SKM-1 treated with dmso at 0.1 percent for 144 hours (cell line): ENCODE results near the gene PRR14L.
A peak's percentile ranks its signal among the peaks of the same experiment; 100 is the strongest.
"Not testable (repeated sequence)": the region's sequence is repeated elsewhere in the genome, so short reads cannot be mapped to it uniquely, and the experiment has no call there.

Source experiments
- DNase-seq: peaks from one replicate; lab custom pipeline; 2025; ENCODE audit not compliant: unreplicated experiment; lab: John Stamatoyannopoulos, UW

The PRR14L gene

DNA sequence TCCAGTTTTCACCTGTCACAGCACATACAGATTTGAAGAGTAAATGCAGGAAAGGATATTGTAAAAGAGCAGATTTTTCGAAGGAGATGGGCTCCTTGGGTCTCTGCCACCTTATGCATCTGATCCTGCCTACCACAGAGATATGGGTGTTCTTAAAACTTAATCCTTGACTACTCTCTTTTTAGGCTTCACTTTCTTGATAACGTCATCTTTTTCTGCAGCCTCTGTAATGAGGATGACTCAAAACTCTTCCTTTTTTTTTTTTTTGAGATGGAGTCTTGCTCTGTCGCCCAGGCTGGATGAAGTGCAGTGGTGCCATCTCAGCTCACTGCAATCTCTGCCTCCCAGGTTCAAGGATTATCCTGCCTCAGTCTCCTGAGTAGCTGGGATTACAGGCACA, 7.8 kb downstream of the PRR14L start:
- no peak for DNase-seq

DNA sequence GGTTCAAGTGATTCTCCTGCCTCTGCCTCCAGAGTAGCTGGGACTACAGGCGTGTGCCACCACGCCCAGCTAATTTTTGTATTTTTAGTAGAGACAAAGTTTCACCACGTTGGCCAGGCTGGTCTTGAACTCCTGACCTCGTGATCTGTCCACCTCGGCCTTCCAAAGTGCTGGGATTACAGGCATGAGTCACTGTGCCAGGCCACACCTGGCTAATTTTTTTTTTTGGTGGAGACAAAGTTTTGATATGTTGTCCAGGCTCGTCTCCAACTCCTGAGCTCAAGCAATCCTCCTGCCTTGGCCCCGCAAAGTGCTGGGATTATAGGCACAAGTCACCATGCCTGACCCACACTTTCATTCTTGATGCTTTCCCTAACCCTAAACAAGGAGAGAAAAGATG, 9.6 kb downstream of the PRR14L start:
- not testable (repeated sequence) for DNase-seq

DNA sequence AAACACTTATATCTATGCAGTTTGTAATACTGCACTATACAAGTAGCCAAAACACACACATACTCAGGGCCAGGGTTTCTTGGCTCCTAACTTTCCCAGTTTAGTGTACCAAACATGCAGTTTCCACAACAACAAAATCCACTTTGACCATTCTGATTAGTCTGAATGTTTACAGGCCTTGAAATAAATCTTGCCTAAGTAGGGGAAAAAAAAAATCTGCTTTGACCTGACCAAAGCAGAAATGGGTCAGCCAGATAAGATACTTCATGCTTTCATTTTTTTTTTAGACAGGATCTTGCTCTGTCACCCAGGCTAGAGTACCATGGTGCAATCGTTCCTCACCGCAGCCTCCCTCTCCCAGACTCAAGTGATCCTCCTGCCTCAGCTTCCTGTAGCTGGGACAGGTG, 10.1 kb downstream of the PRR14L start:
- DNase-seq = no peak

DNA sequence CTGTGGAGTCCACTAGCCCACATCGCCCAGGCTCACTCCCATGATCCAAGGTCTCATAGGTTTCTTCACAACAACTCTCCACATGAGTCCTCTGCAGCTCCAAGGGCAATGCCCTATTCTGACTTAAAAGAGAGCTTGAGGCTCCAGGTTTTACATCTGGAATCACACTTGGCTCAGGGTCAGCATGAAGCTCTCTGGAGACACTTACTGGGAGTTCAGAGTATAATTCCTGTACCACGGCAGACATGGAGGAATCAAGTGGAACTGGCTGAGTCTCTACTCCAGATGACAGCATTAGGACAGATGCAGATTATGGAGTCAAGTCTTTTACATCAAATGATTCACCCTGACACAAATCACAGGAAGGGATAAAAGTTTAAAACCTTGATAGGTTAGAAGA, 11.4 kb downstream of the PRR14L start:
- no peak for DNase-seq

DNA sequence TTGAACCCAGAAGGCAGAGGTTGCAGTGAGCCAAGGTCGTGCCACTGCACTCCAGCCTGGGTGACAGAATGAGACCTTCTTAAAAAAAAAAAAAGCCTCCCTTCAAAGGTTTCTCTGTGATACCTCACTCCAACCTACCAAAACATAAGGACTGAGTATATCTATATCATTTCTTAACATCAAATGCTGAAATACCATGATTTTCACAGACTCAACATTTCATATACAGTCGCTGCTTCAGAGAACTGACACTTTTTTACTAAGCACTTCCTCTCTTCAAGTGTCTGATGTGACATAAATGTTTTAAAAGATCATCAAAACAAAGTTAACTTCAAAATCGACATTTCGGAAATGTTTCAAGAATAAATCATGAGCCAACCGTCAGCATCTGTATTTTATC, 12.0 kb downstream of the PRR14L start:
- no peak for DNase-seq

DNA sequence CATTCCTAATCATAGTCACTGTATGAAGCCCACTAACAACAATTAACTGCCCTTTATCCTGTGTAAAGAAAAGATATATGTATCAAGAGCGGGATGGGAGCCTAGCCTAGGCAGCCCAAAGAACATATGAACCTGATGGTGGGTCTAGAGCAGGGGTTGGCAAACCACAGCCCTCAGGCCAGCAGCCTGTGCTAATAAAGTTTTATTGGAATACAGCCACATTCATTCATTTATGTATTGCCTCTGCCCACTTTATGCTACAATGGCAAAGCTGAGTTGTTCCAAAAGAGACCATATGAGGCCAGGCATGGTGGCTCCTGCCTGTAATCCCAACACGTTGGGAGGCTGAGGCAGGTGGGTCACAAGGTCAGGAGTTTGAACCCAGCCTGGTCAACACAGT, 13.5 kb downstream of the PRR14L start:
- DNase-seq = no peak

DNA sequence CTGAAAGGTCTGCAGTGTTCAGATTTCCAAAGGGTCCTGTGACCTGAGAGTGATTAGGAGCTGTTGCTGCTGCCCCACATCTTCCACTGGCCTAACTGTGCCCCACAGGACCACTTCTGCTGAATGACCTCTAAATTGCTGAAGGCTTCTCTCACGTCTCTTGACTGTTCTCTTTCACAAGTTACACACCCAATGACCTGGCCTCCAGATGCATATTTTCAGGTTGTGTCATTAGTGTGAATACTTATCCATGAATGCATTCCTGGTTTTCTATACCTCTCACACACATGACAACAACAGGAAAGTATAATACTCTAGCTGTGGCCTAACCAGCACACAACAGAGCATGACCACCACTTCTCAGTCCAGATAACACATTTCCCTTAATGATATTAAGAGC, 15.4 kb downstream of the PRR14L start:
- DNase-seq = no peak

DNA sequence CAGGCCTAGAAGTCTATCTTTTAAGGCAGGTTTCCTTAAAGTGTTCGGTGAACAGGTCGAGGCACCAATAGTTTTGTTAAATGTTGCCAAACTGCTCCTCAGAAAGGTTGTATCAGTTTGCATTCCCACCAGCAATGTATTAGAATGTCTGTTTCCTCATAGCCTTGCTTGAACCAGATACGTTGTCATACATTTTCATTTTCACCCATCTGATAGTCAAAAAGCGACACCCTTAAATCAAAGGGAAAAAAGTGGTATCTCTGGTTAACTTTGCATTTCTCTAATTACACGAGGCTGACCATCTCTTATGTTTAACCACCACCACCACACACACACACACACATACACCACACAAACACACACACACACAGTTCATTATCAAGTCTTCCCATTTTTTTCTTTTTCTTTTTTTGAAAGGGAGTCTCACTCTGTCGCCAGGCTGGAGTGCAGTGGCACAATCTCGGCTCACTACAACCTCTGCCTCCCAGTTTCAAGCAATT, 16.3 kb downstream of the PRR14L start:
- DNase-seq = no peak

DNA sequence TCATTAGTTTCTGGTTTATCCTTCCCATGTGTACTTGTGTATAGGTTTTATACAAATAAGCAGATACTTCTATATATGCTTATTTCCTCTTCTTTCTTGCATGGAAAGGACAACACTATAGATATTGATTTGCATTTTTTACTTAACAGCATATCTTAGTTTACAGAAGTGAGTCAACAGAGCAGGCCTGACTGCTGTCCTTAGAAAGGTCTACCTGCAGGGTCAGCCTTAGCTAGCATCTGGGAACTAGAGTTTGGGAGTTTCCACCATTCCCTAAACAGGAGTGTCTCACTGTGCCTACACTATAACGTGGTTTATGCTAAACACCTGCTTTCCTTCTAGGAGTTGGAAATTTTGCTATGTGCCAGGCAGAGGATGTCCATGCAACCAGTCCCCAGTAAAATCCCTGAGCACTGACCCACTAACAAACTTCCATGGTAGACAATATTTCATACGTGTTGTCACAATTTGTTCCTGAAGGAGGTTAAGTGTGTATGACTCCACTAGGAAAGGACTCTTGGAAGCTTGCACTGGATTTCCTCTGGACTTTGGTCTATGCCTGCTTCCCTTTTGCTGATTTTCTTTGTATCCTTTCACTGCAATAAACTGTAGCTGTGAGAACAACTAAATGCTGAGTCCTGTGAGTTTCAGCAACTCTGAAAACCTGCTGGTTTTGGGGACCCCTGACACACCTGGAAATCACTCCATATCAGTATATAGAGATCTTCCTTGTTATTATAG, 17.7 kb downstream of the PRR14L start:
- DNase-seq = no peak

DNA sequence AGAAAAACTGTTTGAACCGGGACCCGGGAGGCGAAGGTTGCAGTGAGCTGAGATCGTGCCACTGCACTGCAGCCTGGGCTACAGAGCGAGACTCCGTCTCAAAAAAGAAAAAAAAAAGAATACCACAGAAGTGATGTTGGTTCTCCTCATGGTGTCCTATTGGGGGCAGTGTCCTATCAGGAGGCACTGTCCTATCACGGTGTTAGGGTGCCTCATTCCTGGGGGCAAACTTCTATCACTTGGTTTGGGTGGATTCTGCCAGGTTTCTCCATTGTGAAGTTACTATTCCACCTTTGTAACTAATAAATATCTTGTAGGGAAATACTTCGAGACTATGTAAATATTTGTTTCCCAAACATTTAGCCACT, 19.6 kb downstream of the PRR14L start:
- no peak for DNase-seq

DNA sequence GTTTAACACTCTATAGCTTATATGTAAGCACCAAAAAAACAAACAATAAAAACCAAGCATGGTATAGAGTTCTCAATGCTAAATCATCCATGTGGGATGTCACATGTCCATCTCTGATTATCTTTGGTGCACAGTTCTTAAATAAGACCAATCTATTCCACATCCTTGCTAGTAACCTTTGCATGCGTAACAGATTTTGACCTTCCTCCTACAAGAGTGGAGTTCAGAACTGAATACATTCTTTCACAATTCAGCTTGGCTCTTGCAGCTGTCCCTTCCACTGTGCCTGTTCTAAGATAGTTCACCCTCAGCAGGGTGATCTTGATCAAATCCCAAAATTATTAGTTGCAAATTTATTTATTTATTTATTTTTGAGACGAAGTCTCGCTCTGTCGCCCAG, 21.1 kb downstream of the PRR14L start:
- no peak for DNase-seq

DNA sequence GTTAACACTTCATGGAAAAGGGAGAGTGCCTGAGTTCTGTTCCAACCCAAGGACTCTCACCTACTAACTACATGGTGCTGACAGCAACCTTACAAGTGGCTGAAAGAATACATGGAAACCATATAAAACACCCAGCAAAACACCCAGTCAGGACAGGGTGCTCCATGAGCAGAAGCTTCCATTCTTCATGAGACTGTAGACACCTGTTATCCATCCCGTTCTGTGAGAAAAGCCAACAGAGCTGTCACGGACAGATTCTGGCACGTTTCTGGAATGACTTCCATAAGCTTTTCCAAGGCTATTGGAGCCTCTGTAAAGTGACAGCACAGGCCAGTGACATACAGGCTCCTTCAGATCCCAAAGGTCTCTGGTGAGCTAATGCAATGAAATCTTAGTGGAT, 23.2 kb downstream of the PRR14L start:
- no peak for DNase-seq

DNA sequence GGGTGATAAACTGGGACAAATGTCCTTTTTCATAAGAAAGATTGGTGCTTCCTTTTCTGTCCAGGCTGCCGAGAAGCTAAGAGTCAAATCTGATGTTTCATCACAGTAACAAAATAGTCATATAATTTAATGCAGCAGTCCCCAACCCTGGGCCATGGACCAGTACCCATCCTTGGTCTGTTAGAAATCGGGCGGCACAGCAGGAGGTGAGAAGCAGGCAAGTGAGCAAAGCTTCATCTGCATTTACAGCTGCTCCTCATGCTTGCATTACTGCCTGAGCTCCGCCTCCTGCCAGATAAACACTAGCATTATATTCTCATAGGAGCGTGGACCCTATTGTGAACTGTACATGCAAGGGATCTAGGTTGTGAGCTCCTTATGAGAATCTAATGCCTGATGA, 26.2 kb downstream of the PRR14L start:
- DNase-seq = no peak

DNA sequence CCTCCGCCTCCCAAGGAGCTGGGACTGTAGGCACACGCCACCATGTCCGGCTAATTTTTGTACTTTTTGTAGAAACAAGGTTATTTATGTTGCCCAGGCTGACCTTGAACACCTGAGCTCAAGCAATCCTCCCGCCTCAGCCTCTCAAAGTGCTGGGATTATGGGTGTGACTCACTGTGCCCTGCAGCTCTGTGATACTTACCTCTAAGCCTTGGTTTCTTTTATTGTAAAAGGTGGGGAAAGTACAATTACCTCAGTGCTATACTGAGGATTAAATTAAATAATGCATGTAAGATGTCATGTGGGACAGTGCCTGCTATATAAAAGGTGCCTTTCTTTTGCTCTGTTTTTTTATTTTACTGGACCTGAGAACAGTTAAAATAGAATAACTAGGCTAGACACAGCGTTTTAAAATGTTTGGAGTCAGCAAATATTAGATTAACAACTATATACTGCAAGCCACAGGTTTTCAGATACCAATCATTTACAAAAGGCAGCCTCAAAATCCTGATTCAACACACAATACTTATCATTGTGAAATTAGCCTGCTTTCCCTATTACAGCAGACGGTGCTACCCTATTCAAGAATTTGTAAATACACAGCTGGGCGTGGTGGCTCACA, 30.0 kb downstream of the PRR14L start:
- DNase-seq = no peak

DNA sequence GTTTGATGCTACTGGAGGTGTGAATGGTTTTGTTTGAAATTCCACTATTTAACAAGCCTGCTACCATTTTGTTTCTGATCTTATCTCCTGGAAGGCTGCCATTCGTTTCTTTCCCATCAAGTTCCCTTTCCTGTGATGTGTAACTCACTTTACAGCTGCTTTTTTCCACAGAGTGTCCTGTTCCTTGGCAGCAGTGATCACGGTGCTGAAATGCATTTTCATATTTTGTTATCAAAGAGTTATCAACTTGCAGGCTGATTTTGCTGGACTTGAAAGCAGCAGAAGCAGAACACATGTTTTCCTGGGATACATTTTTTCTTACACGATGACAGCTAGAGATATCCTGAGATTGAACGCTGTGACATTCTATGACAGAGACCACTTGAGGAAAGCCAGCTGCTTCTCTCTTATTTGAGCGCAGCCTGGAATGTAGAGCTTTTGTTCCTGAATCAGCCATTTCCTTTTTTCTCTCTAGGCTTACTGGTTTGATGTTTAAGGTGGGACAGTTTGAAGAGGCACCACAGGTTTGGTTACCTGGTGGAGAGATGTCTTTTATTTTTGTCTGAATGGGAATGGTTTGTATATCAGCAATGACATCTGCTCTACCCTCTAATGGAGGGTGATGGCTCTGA, 34.7 kb downstream of the PRR14L start:
- DNase-seq = no peak

DNA sequence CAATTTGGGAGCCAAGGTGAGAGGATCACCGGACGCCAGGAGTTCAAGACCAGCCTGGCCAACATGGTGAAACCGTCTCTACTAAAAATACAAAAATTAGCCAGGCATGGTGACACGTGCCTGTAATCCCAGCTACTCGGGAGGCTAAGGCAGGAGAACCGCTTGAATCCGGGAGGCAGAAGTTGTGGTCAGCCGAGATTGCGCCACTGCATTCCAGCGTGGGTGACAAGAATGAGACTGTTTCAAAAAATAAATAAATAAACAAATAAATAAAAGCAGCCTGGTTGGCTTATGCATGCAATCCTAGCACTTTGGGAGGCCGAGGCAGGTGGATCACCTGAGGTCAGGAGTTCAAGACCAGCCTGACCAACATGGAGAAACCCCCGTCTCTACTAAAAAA, 38.7 kb downstream of the PRR14L start:
- not testable (repeated sequence) for DNase-seq

DNA sequence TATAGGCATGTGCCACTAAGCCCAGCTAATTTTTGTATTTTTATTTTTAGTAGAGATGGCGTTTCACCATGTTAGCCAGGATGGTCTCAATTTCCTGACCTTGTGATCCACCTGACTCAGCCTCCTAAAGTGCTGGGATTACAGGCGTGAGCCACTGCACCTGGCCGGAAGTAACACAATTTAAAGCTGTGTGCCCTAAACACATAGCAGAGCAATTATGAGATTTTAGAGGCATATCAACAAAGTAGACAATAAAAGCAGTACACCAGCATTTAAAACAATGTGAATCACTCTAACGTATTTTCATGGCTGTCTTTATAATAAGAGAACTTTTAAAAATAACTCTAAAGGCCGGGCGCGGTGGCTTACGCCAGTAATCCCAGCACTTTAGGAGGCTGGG, 42.4 kb downstream of the PRR14L start:
- DNase-seq = no peak

DNA sequence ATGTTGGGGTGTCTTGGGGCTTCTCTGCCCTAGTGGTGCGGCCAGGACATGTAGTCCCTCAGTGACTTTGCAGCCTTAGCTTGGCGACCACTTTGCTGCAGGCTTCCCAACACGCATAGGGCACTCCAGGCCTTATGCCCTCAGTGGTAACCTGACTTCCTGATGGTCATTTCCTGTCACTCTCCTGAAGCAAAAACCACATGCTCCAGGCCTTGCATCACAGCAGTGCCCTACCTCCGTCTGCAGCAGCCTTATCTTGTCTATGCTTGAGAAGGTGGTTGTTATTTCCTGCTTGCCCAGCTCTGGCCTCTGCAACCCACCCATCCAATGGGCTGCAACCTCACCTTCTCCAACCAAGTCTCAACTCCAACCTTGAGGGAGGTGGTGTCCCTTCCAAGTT, 54.5 kb downstream of the PRR14L start:
- DNase-seq = peak; percentile 47

DNA sequence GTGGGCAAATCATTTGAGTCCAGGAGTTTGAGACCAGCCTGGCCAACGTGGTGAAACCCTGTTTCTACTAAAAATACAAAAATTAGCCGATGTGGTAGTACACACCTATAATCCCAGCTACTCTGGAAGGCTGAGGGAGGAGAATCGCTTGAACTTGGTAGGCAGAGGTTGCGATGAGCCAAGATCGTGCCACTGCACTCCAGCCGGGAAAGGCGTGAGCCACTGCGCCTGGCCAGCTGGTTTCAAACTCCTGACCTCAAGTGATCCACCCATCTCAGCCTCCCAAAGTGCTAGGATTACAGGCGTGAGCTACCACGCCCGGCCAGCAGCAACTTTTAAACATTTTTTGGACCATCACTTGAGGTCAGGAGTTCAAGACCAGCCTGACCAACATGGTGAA, 55.9 kb downstream of the PRR14L start:
- not testable (repeated sequence) for DNase-seq

DNA sequence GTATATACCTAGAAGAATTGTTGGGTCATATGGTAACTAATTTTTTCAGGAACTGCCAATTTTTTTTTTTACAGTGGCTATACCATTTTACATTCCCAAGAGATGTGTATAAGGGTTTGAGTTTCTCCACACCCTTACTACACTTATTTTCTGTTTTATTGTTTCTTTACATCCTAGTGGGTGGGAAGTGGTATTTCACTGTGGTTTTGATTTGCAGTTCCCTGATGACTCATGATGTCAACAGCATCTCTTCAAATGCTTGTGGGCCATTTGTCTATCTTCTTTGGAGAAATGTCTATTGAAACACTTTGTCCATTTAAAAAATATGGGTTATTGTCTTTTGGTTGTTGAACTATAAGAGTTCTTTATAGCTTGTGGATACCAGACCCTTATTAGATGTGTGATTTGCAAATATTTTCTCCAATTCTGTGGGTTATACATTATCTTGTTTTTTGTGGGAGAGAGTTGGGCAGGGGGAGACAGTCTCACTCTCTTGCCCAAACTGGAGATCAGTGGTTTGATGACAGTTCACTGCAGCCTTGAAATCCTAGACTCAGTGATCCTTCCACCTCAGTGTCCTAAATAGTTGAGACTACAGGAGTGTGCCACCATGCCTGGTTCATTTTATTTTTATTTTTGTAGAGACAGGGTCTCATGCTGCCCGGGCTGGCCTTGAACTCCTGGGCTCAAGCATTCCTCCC, 57.6 kb downstream of the PRR14L start:
- peak; percentile 12 for DNase-seq

DNA sequence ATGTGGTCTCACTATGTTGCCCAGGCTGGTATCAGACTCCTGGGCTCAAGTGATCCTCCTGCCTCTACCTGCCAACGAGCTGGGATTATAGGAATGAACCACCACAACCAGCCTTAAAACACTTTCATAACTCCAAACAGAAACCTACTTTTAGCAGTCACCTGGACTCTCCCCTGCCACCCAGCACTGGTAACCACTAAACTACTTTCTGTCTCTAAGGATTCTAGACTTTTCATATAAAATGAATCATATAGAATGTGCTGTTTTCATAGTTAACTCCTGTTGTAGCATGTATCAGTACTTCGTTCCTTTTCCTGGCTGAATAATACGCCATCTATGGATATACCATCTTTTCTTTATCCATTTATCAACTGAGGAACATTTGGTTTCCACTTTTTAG, 58.5 kb downstream of the PRR14L start:
- no peak for DNase-seq
